GM12892 (cell line): Measurements from ENCODE around the gene TBCA.
"Not testable (repeated sequence)": the region's sequence is repeated elsewhere in the genome, so short reads cannot be mapped to it uniquely, and the experiment has no call there.

Experiments
- DNase-seq: peaks from one replicate; pipeline ENCODE4 v3.0.0; 2011; ENCODE audit not compliant: insufficient read length
- FAIRE-seq: peaks from 2 replicates; lab custom pipeline; 2011; peaks lifted over from hg19 to GRCh38; lab: Jason Lieb, UNC
- POLR2A ChIP-seq: IDR thresholded peaks from 2 replicates; pipeline ENCODE4 v1.6.1; 2011; ENCODE audit warnings: low read depth, low read length, control low read depth
- POLR2AphosphoS5 ChIP-seq: IDR thresholded peaks from 2 replicates; pipeline ENCODE4 v1.6.1; 2011; ENCODE audit warnings: low read depth, low read length, control low read depth
- TAF1 ChIP-seq: IDR thresholded peaks from 2 replicates; pipeline ENCODE4 v1.6.1; 2011; ENCODE audit warnings: low read depth, mild to moderate bottlenecking, control low read depth, low read length, borderline replicate concordance

TBCA gene

GRCh38 chr5:77733130-77733529 is 43.0 kb downstream of the TBCA start:
- FAIRE-seq = no peak
- no peak for TF ChIP-seq POLR2AphosphoS5
- TF ChIP-seq TAF1 = no peak
- TF ChIP-seq POLR2A = no peak
- DNase-seq = no peak

GRCh38 chr5:77727190-77727589 is 48.9 kb downstream of the TBCA start:
- no peak for FAIRE-seq
- no peak for DNase-seq
- no peak for TF ChIP-seq POLR2A
- TF ChIP-seq TAF1 = no peak
- TF ChIP-seq POLR2AphosphoS5 = no peak

GRCh38 chr5:77725616-77726015 is 50.5 kb downstream of the TBCA start:
- DNase-seq (no peak), FAIRE-seq (no peak)
- TF ChIP-seq POLR2A = no peak
- no peak for TF ChIP-seq POLR2AphosphoS5
- TF ChIP-seq TAF1 = no peak

- FAIRE-seq = no peak
- no peak for DNase-seq
- TF ChIP-seq POLR2AphosphoS5 = no peak
- TF ChIP-seq POLR2A = no peak
- no peak for TF ChIP-seq TAF1
Observed at GRCh38 chr5:77724934-77725333, 51.2 kb downstream of the TBCA start.

- no peak for TF ChIP-seq POLR2A
- TF ChIP-seq POLR2AphosphoS5 = no peak
- no peak for FAIRE-seq
- no peak for DNase-seq
Observed at GRCh38 chr5:77719666-77720363, 56.3 kb downstream of the TBCA start.

GRCh38 chr5:77718934-77719610 is 57.1 kb downstream of the TBCA start:
- no peak for FAIRE-seq
- no peak for TF ChIP-seq POLR2A
- TF ChIP-seq TAF1 = no peak
- TF ChIP-seq POLR2AphosphoS5 = no peak

GRCh38 chr5:77709993-77710685 is 66.0 kb downstream of the TBCA start:
- no peak for FAIRE-seq
- DNase-seq = no peak
- no peak for TF ChIP-seq POLR2AphosphoS5
- TF ChIP-seq TAF1 = no peak
- TF ChIP-seq POLR2A = no peak

More at GRCh38 chr5:77718934-77719610, 57.1 kb downstream of the TBCA start:
- no peak for DNase-seq

GRCh38 chr5:77709340-77709739 is 66.8 kb downstream of the TBCA start:
- FAIRE-seq = no peak
- no peak for DNase-seq
- no peak for TF ChIP-seq TAF1
- TF ChIP-seq POLR2AphosphoS5 = no peak
- no peak for TF ChIP-seq POLR2A

- TF ChIP-seq TAF1 (no peak), POLR2A (no peak), POLR2AphosphoS5 (no peak)
- FAIRE-seq = peak; percentile 46
- no peak for DNase-seq
Observed at GRCh38 chr5:77707791-77708190, 68.3 kb downstream of the TBCA start.

GRCh38 chr5:77699569-77699968 is 76.6 kb downstream of the TBCA start:
- FAIRE-seq, DNase-seq: not testable (repeated sequence)

- no peak for TF ChIP-seq POLR2AphosphoS5
- no peak for TF ChIP-seq POLR2A
- no peak for TF ChIP-seq TAF1
- FAIRE-seq (no peak), DNase-seq (no peak)
Observed at GRCh38 chr5:77698920-77699319, 77.2 kb downstream of the TBCA start.

GRCh38 chr5:77697692-77698091 is 78.4 kb downstream of the TBCA start:
- FAIRE-seq (no peak), DNase-seq (no peak)
- no peak for TF ChIP-seq TAF1
- no peak for TF ChIP-seq POLR2AphosphoS5
- TF ChIP-seq POLR2A = no peak

- DNase-seq (no peak), FAIRE-seq (no peak)
- no peak for TF ChIP-seq POLR2AphosphoS5
- no peak for TF ChIP-seq POLR2A
- TF ChIP-seq TAF1 = no peak
Observed at GRCh38 chr5:77696120-77696519, 80.0 kb downstream of the TBCA start.
